Mucosa of rectum (tissue), 2 donors: ENCODE measurements around the gene ATG9B.
"Not testable (repeated sequence)": the region's sequence is repeated elsewhere in the genome, so short reads cannot be mapped to it uniquely, and the experiment has no call there.

Experiments
- H3K27ac ChIP-seq, 2 donors: one replicate each; pipeline ENCODE4 v1.7.0; 2013; ENCODE audit warnings: inconsistent platforms in 2 of 2, low read depth in 2 of 2, low read length in 2 of 2
- H3K27me3 ChIP-seq, 2 donors: one replicate each; pipeline ENCODE4 v1.7.0; 2013; ENCODE audit warnings: low read length in 2 of 2; ENCODE audit not compliant: control insufficient read depth in 2 of 2, insufficient read depth in 2 of 2
- H3K36me3 ChIP-seq, 2 donors: one replicate each; pipeline ENCODE4 v1.7.0; 2013; ENCODE audit warnings: low read length in 2 of 2; ENCODE audit not compliant: control insufficient read depth in 2 of 2, insufficient read depth in 2 of 2
- H3K4me1 ChIP-seq, 2 donors: one replicate each; pipeline ENCODE4 v1.7.0; 2013; ENCODE audit warnings: low read length in 2 of 2, mild to moderate bottlenecking in 1 of 2; ENCODE audit not compliant: control insufficient read depth in 2 of 2, insufficient read depth in 2 of 2
- H3K4me3 ChIP-seq, 2 donors: one replicate each; pipeline ENCODE4 v1.7.0; 2013; ENCODE audit warnings: low read length in 2 of 2
- H3K9ac ChIP-seq, 2 donors: one replicate each; pipeline ENCODE4 v1.7.0; 2013; ENCODE audit warnings: low read length in 2 of 2, low read depth in 1 of 2, mild to moderate bottlenecking in 1 of 2
- H3K9me3 ChIP-seq, 2 donors: one replicate each; pipeline ENCODE4 v1.7.0; 2013; ENCODE audit warnings: low read length in 2 of 2; ENCODE audit not compliant: control insufficient read depth in 2 of 2
- donor health status: healthy.
- donor health status: Normal muscosa, but diverticular disease.

ATG9B gene

GRCh38 chr7:151035026-151035717 is 10.9 kb upstream of the ATG9B start:
- no peaks in the 10 kb centered on the region for H3K27me3 ChIP-seq
- H3K4me3 ChIP-seq: no peak overlapping the region
- no peak overlapping the region for H3K9ac ChIP-seq
- H3K27ac ChIP-seq: no peak overlapping the region
- no peaks in the 10 kb centered on the region for H3K9me3 ChIP-seq
- H3K4me1 ChIP-seq: no peaks in the 10 kb centered on the region
- H3K36me3 ChIP-seq: peaks cover 29 to 31% of the 10 kb centered on the region in 2 donors

DNA sequence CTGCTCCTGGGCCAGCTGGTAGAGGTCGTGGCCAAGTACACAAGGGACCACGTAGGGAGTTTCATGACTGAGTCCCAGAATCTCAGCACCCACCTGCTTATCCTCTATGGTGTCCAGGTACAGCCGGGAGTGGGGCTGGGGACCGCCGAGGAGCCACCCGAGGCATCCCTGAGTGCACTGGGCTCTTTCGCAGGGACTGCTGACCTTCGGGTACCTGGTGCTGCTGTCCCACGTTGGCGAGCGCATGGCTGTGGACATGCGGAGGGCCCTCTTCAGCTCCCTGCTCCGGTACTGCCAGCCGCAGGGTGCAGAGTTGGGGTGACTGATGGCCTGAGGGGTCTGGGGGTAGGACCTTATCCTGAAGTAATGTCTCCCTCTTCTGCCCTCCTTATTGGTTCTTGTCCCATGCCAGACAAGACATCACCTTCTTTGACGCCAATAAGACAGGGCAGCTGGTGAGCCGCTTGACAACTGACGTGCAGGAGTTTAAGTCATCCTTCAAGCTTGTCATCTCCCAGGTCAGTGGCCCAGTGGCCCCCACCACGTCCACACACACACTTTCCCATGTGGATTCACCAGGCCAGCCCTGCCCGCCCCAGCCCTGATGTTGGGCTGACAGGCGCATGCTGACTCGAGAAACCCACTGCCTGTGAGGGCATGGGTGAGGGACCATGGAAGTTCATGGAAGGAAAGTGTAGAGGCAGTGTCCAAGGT is 10.2 kb upstream of the ATG9B start:
- no peaks in the 10 kb centered on the region for H3K9me3 ChIP-seq
- H3K4me1 ChIP-seq: no peaks in the 10 kb centered on the region
- no peak overlapping the region for H3K4me3 ChIP-seq
- H3K36me3 ChIP-seq: peaks cover 29 to 31% of the 10 kb centered on the region in 2 donors
- H3K27ac ChIP-seq: no peak overlapping the region
- H3K27me3 ChIP-seq: no peaks in the 10 kb centered on the region
- no peak overlapping the region for H3K9ac ChIP-seq

DNA sequence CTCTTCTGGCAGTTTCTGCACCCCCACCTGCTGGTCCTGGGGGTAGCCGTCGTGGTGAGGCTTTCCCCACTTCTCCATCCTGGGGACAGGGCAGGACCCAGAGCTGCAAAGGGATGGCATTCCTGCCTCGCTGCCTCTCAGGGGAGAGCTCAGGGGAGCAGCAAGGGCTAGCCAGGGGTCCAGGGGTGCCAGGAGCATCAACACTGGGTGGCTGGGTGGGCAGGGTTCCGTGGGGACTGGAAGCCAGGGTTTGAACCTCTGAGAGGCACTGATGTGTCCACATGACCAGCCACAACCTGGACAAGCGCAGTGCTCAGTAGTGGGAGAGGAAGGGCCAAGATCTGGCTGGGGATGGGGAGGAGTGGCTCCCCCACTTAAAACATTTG is 9.6 kb upstream of the ATG9B start:
- Histone ChIP-seq H3K9me3 (no peaks in the 10 kb centered on the region), H3K27ac (no peak overlapping the region), H3K36me3 (peaks cover 29 to 31% of the 10 kb centered on the region in 2 donors), H3K4me3 (no peak overlapping the region), H3K9ac (no peak overlapping the region), H3K27me3 (no peaks in the 10 kb centered on the region), H3K4me1 (peaks cover 3 to 4% of the 10 kb centered on the region in 2 donors)

DNA sequence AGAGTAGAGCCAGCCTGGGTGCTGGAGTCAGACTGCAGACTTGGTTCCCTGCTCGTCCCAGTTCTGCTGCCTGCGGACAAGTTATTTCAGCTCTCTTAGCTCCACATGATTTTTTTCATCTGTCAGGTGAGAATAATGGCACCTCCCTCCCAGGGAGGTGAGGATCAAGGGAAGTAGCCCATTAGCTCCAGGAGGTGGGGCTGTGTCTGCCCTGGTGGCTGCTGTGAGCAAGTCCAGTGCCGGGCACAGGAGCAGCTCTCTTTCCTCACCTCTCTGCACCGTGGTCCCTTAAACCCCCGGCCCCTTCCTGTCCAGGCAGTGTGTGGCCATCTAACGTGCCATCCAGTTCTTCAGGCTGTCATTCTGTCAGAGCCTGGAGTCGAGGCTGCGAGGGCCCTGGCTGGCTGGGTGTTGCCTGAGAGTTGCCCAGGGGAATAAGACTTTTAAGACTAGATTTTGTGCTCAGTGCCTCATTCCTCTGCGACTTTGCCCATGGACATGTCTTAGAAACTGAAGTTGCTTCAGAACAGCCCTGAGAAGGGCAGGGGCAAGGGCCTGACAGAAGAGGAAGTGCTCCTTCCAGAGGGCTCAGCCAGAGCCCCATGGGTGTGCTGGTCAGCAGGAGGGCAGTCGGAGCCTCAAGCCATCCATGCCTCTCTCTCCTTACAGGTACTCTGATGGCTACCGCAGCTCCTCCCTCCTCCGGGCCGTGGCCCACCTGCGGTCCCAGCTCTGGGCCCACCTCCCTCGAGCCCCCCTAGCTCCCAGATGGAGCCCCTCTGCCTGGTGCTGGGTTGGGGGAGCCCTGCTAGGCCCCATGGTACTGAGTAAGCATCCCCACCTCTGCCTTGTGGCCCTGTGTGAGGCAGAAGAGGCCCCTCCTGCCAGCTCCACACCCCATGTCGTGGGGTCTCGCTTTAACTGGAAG is 8.9 kb upstream of the ATG9B start:
- Histone ChIP-seq H3K4me1 (peaks cover 3 to 7% of the 10 kb centered on the region in 2 donors), H3K9me3 (no peaks in the 10 kb centered on the region), H3K36me3 (peaks cover 29 to 31% of the 10 kb centered on the region in 2 donors), H3K4me3 (no peak overlapping the region), H3K9ac (no peak overlapping the region), H3K27ac (no peak overlapping the region), H3K27me3 (no peaks in the 10 kb centered on the region)

DNA sequence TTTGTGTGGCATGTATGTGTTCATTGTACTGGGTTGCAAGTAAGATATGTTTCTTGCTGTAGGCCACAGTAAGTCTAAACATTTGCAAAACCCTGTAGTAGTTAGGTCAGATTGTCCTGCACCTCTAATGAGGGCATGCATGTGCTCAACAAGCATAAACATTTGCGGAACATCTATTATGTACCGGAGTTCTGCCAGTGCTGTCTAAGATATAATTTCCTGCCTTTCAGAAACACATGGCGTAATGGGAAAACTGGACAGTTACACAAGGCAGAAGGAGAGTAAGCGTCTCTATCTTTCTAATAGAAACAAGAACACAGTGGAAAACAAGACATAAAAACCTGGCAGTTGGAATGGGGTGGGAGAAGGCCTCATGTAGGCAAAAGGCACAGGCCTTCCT is 6.7 kb upstream of the ATG9B start:
- H3K4me3 ChIP-seq: no peak overlapping the region
- no peak overlapping the region for H3K27ac ChIP-seq
- H3K36me3 ChIP-seq: peaks cover 19 to 25% of the 10 kb centered on the region in 2 donors
- no peaks in the 10 kb centered on the region for H3K9me3 ChIP-seq
- no peaks in the 10 kb centered on the region for H3K27me3 ChIP-seq
- H3K4me1 ChIP-seq: peaks cover 6 to 9% of the 10 kb centered on the region in 2 donors
- no peak overlapping the region for H3K9ac ChIP-seq

DNA sequence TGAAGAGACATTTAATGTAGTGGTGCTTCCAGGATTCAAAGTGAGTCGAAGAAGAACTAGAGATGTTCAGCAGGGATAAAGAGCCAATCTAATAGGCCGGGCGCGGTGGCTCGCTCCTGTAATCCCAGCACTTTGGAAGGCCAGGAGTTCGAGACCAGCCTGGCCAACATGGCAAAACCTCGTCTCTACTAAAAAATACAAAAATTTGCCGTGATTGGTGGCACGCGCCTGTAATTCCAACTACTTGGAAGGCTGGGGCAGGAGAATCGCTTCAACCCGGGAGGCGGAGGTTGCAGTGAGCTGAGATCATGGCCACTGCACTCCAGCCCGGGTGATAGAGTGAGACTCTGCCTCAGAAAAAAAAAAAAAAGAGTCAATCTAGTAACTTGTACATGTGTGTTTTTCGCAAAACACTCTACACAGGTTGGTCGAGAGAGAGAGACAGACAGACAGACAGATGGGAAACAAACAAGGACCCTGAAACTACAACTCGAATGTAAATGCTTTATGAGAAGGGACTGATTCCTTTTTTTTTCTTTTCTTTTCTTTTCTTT is 4.7 kb upstream of the ATG9B start:
- H3K27me3 ChIP-seq: no peaks in the 10 kb centered on the region
- H3K27ac ChIP-seq: peak overlapping the region; percentile 86 to 87
- no peaks in the 10 kb centered on the region for H3K9me3 ChIP-seq
- peaks cover 6 to 9% of the 10 kb centered on the region in 2 donors for H3K4me1 ChIP-seq
- peak overlapping the region; percentile 90 to 94 for H3K4me3 ChIP-seq
- peaks cover 0 to 10% of the 10 kb centered on the region in 2 donors for H3K36me3 ChIP-seq
- H3K9ac ChIP-seq: peak overlapping the region; percentile 68 to 75

DNA sequence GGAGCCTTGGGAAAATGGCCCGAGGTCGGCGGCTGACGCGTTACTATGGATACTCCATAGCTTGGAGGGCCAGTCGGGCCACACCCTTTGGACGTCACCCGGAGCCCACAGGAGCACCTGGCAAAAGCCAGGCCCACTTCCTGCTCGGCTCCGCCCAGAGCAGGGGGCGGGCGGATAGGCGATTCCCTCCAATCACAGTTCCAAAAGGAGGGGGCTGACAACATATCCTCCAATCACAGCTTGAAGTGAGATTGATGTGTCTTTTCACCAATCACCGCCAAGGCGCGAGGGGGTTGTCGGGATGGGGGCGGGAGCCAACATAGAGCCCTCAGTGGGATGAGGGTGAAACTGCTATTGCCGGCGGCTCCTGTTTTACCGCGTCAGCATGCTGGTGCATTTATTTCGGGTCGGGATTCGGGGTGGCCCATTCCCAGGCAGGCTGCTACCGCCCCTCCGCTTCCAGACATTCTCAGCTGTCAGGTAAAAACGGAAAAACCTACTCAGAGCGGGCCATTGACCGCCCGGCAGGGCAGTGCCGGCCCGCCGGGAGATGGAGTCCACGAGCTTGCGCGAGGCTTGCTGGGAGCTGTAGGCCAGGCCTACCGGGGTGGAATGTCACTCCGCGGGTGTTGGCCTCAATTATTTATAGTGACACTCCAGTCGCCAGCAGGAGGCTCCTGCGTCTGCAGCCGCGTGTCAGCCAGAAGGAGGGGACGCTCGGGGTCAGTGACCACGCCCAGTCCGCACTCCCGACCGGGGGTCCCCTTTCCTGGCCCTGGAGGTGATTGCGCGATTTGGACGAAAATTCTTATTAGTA is 4.0 kb upstream of the ATG9B start, which contains the start of gene ABCB8:
Gene ABCB8 (plus strand): TSS at position 320 of the 817 bp plus-strand sequence. CDS start 66 bp downstream, at position 386.
- H3K36me3 ChIP-seq: peaks cover 0 to 8% of the 10 kb centered on the region in 2 donors
- H3K27ac ChIP-seq: peak within 1 kb of the TSS; percentile 86 to 87
- H3K9me3 ChIP-seq: no peaks in the 10 kb centered on the region
- peak within 1 kb of the TSS; percentile 90 to 94 for H3K4me3 ChIP-seq
- H3K9ac ChIP-seq: peak within 1 kb of the TSS; percentile 73 to 75
- H3K4me1 ChIP-seq: peaks cover 6 to 9% of the 10 kb centered on the region in 2 donors
- H3K27me3 ChIP-seq: no peaks in the 10 kb centered on the region

- Histone ChIP-seq H3K9ac (peak overlapping the region; percentile 70 to 73), H3K27ac (peak overlapping the region; percentile 64 to 77), H3K4me3 (peak overlapping the region; percentile 82 to 90)
- not testable (repeated sequence) for H3K9me3 ChIP-seq, H3K4me1 ChIP-seq, H3K27me3 ChIP-seq, H3K36me3 ChIP-seq
Observed at GRCh38 chr7:151027728-151028130, 3.4 kb upstream of the ATG9B start.
